Naive B cell (primary cell): ENCODE data around the gene CIITA. TPM values are rescaled to one million over a fixed set of nuclear protein-coding genes. Genes with fewer than 3 reads are reported as not detected.
"Not testable (repeated sequence)": the region's sequence is repeated elsewhere in the genome, so short reads cannot be mapped to it uniquely, and the experiment has no call there.

Experiments used
- ATAC-seq, 2 donors: fragments of 150-1000 bp; cut with Tn5 transposase; 2 replicates each; pipeline ENCODE4 v1.10.0; 2021; ENCODE audit warnings: low read depth in 2 of 2, mild to moderate bottlenecking in 2 of 2, moderate library complexity in 2 of 2
- DNase-seq: peaks from one replicate; pipeline ENCODE4 v3.0.0; 2022
- H3K27ac Mint-ChIP-seq, 6 donors: one replicate each; pipeline ENCODE4 v1.8.0; 2020 to 2022; ENCODE audit warnings: mild to moderate bottlenecking in 6 of 6, mixed read lengths in 6 of 6, moderate library complexity in 5 of 6, inconsistent platforms in 2 of 6
- H3K27me3 Mint-ChIP-seq, 3 donors: one replicate each; pipeline ENCODE4 v1.8.0; 2021 to 2022; ENCODE audit warnings: mixed read lengths in 3 of 3, mild to moderate bottlenecking in 1 of 3
- H3K36me3 Mint-ChIP-seq, 2 donors: one replicate each; pipeline ENCODE4 v1.8.0; 2020 to 2022; ENCODE audit warnings: mixed read lengths in 2 of 2, inconsistent platforms in 1 of 2, mild to moderate bottlenecking in 1 of 2
- H3K4me1 Mint-ChIP-seq, 3 donors: one replicate each; pipeline ENCODE4 v1.8.0; 2020 to 2022; ENCODE audit warnings: mixed read lengths in 3 of 3, inconsistent platforms in 1 of 3, mild to moderate bottlenecking in 1 of 3, moderate library complexity in 1 of 3
- H3K4me3 Mint-ChIP-seq, 8 donors: one replicate each; pipeline ENCODE4 v1.8.0; 2020 to 2022; ENCODE audit warnings: mild to moderate bottlenecking in 8 of 8, mixed read lengths in 8 of 8, moderate library complexity in 8 of 8, inconsistent platforms in 2 of 8
- H3K9me3 Mint-ChIP-seq, 7 donors: one replicate each; pipeline ENCODE4 v1.8.0; 2020 to 2022; ENCODE audit warnings: mixed read lengths in 7 of 7, mild to moderate bottlenecking in 5 of 7, inconsistent platforms in 2 of 7, moderate library complexity in 1 of 7
- polyA plus RNA-seq, 6 donors: library from polyadenylated mRNA; unstranded; fragments of 300-500 nt; fragmentation: Illumina TruSeq; gene quantifications; one replicate each; pipeline ENCODE4 v1.2.3, GENCODE V29; 2021; ENCODE audit warnings: low read depth in 6 of 6

CIITA gene
- polyA plus RNA-seq = 100 to 1,000 TPM; 130 to 259 (median 150) TPM

DNA sequence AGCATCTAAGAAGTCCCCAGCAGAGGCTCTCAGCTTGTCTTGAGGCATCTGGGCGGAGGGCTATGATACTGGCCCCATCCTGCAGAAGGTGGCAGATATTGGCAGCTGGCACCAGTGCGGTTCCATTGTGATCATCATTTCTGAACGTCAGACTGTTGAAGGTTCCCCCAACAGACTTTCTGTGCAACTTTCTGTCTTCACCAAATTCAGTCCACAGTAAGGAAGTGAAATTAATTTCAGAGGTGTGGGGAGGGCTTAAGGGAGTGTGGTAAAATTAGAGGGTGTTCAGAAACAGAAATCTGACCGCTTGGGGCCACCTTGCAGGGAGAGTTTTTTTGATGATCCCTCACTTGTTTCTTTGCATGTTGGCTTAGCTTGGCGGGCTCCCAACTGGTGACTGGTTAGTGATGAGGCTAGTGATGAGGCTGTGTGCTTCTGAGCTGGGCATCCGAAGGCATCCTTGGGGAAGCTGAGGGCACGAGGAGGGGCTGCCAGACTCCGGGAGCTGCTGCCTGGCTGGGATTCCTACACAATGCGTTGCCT is at the start of gene CIITA:
TSS of gene CIITA (plus strand) at position 404 of the 543 bp plus-strand sequence. CDS start at position 533, 129 bp downstream.
- Mint-ChIP-seq H3K27me3 (no peaks in the 10 kb centered on the region), H3K4me3 (peak within 1 kb of the TSS; percentile 97 to 100 (median 99)), H3K4me1 (peaks cover 62 to 68% (median 62%) of the 10 kb centered on the region in 3 donors), H3K36me3 (peaks cover 13 to 41% of the 10 kb centered on the region in 2 donors), H3K9me3 (no peaks in the 10 kb centered on the region), H3K27ac (peak within 1 kb of the TSS; percentile 86 to 98 (median 97))
- ATAC-seq (peak; percentile 84 to 85), DNase-seq (peak; percentile 92)

GRCh38 chr16:10827691-10828341 is 49.2 kb upstream of the CIITA start:
- H3K9me3 Mint-ChIP-seq = no peaks in the 10 kb centered on the region
- no peak for ATAC-seq

GRCh38 chr16:10828851-10829366 is 48.1 kb upstream of the CIITA start:
- H3K27ac Mint-ChIP-seq = peak overlapping the region in 5 of 6 donors; percentile 55 to 90 (median 82)
- H3K27me3 Mint-ChIP-seq = no peaks in the 10 kb centered on the region
- DNase-seq (no peak), ATAC-seq (peak in 1 of 2 donors; percentile 18)
- H3K36me3 Mint-ChIP-seq = no peaks in the 10 kb centered on the region
- H3K4me3 Mint-ChIP-seq = peak overlapping the region in 5 of 8 donors; percentile 34 to 68 (median 61)
- no peaks in the 10 kb centered on the region for H3K9me3 Mint-ChIP-seq
- H3K4me1 Mint-ChIP-seq = peaks cover 25 to 58% (median 51%) of the 10 kb centered on the region in 3 donors

More at GRCh38 chr16:10827691-10828341, 49.2 kb upstream of the CIITA start:
- peak overlapping the region in 1 of 8 donors; percentile 54 for H3K4me3 Mint-ChIP-seq
- H3K4me1 Mint-ChIP-seq = peaks cover 25 to 47% (median 44%) of the 10 kb centered on the region in 3 donors
- no peaks in the 10 kb centered on the region for H3K36me3 Mint-ChIP-seq
- DNase-seq = no peak
- peak overlapping the region in 3 of 6 donors; percentile 82 to 92 (median 90) for H3K27ac Mint-ChIP-seq
- H3K27me3 Mint-ChIP-seq = no peaks in the 10 kb centered on the region

DNA sequence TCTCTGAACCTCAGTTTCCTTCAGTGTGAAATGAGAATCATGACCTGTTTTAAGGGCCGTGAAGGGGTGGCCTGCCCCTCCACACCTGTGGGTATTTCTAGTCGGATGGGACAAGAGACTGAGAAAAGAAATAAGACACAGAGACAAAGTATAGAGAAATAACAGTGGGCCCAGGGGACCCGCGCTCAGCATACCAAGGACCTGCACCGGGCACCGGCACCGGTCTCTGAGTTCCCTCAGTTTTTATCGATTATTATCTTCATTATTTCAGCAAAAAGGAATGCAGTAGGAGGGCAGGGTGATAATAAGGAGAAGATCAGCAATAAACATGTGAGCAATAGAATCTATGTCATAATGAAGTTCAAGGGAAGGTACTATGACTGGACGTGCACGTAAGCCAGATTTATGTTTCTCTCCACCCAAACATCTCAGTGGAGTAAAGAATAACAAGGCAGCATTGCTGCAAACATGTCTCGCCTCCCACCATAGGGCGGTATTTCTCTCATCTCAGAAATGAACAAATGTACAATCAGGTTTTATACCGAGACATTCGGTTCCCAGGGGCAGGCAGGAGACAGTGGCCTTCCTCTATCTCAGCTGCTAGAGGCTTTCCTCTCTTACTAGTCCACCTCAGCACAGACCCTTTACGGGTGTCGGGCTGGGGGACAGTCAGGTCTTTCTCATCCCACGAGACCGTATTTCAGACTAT is 47.5 kb upstream of the CIITA start:
- ATAC-seq, DNase-seq, H3K27me3 Mint-ChIP-seq, H3K36me3 Mint-ChIP-seq, H3K9me3 Mint-ChIP-seq: not testable (repeated sequence)
- H3K4me3 Mint-ChIP-seq = peak overlapping the region in 6 of 8 donors; percentile 9 to 62 (median 55)
- H3K27ac Mint-ChIP-seq = peak overlapping the region; percentile 34 to 95 (median 90)
- peaks cover 31 to 65% (median 57%) of the 10 kb centered on the region in 3 donors for H3K4me1 Mint-ChIP-seq

DNA sequence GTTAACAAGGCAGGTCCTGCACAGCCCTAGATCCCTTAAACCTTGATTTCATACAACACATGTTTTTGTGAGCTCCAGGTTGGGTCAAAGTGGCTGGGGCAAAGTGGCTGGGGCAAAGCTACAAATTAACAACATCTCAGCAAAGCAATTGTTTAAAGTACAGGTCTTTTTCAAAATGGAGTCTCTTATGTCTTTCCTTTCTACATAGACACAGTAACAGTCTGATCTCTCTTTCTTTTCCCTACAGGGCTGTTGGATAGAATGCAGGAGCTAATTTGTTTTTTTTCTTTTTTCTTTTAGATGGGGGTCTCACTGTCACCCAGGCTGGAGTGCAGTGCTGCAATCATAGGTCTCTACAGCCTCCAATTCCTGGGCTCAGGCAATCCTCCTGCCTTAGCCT is 46.8 kb upstream of the CIITA start:
- Mint-ChIP-seq H3K27ac (peak overlapping the region in 3 of 6 donors; percentile 45 to 66 (median 56)), H3K4me3 (peak overlapping the region in 3 of 8 donors; percentile 9 to 47 (median 18)), H3K4me1 (peaks cover 33 to 69% (median 61%) of the 10 kb centered on the region in 3 donors)
- H3K36me3 Mint-ChIP-seq, H3K27me3 Mint-ChIP-seq, ATAC-seq, DNase-seq, H3K9me3 Mint-ChIP-seq: not testable (repeated sequence)

DNA sequence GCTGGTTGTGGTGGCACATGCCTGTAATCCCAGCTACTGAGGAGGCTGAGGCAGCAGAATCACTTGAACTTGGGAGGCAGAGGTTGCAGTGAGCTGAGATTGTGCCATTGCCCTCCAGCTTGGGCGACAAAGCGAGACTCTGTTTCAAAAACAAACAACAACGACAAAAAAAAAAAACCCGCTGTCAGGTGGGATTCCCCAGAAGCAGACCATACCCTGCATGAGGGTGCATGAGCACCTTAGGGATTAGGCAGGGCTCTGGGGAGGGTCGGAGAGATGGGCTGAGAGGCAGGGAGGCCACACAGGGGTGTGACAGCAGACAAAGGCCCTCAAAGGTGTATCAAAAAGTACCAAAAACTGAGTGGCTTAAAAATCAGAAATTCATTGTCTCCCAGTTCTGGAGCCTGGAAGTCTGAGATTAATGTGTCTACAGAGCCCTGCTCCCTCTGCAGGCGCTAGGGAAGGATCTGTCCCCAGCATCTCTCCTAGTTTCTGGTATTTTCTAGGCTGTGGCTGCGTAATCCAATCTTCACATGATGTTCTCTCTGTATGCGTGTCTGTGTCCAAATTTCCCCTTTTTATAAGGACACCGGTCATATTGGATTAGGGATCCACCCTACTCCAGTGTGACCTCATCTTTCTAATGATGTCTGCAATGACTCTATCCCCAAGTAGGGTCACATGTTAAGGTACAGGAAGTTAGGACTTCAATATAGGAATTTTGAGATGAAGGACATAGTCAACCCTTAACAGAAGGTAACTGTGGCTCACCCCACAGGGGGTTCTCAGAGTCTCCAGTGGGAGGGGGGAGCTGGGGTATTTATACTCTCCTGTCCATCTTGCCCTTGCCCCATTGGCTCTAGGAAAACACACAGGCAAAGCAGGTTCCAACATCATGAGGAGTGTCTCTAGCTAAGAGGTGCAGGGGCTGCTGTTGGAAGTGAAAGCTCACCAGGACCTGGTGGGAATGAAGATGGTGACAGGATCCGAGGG is 44.8 kb upstream of the CIITA start:
- ATAC-seq (peak; percentile 71 to 81), DNase-seq (peak; percentile 9)
- Mint-ChIP-seq H3K27ac (peak overlapping the region in 5 of 6 donors; percentile 16 to 93 (median 91)), H3K9me3 (peaks cover 0 to 7% (median 0%) of the 10 kb centered on the region in 7 donors), H3K4me1 (peaks cover 36 to 69% (median 61%) of the 10 kb centered on the region in 3 donors), H3K27me3 (no peaks in the 10 kb centered on the region), H3K36me3 (peaks cover 0 to 5% of the 10 kb centered on the region in 2 donors), H3K4me3 (peak overlapping the region in 7 of 8 donors; percentile 3 to 83 (median 58))

DNA sequence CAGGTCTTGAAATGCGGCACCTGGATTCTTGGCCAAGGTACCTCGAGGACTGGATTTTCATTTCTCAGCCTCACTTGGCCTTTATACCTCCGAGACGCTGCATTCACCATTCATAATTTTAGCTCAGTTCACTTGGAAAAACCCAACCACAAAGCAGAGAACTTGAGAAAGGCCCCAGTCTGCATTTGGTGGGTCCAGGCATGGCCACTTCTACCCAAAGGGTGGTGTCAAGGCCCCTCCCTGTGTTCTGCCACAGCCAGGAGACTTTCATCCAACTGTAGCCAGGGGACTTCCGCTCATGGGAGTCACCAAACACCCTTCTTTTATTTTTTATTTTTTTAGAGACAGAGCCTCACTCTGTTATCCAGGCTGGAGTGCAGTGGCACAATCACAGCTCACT is 43.7 kb upstream of the CIITA start:
- no peak for DNase-seq

DNA sequence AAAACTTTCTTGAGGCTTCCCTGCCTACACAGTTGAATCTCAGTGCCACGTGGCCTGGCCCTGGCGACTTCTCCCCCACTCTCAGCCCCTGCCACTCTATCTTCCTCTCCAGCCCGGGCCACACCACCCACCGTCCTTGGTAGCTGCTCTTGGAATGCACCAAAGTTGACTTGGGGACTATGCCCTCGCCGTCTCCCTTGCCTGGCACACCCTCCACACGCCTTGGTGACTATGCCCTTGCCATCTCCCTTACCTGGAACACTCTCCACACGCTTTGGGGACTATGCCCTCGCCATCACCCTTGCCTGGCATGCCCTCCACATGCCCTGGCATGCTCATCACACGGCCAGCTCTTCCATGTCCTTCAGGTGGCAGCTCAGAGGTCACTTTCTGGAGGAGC is 42.9 kb upstream of the CIITA start:
- peaks cover 0 to 7% (median 0%) of the 10 kb centered on the region in 7 donors for H3K9me3 Mint-ChIP-seq
- H3K4me1 Mint-ChIP-seq = peaks cover 30 to 57% (median 49%) of the 10 kb centered on the region in 3 donors
- peak overlapping the region in 2 of 8 donors; percentile 10 to 79 for H3K4me3 Mint-ChIP-seq
- DNase-seq (no peak), ATAC-seq (no peak)
- no peaks in the 10 kb centered on the region for H3K27me3 Mint-ChIP-seq
- peak overlapping the region in 1 of 6 donors; percentile 64 for H3K27ac Mint-ChIP-seq
- H3K36me3 Mint-ChIP-seq = peaks cover 0 to 5% of the 10 kb centered on the region in 2 donors

More for the DNA sequence above, 43.7 kb upstream of the CIITA start:
- Mint-ChIP-seq H3K4me1 (peaks cover 38 to 66% (median 58%) of the 10 kb centered on the region in 3 donors), H3K27ac (peak overlapping the region in 3 of 6 donors; percentile 38 to 93 (median 73)), H3K36me3 (peaks cover 0 to 5% of the 10 kb centered on the region in 2 donors), H3K9me3 (peaks cover 0 to 7% (median 0%) of the 10 kb centered on the region in 7 donors), H3K4me3 (no peak overlapping the region), H3K27me3 (no peaks in the 10 kb centered on the region)
- ATAC-seq = peak; percentile 24 to 37

GRCh38 chr16:10834766-10835165 is 42.2 kb upstream of the CIITA start:
- DNase-seq (no peak), ATAC-seq (no peak)
- peaks cover 0 to 7% (median 0%) of the 10 kb centered on the region in 7 donors for H3K9me3 Mint-ChIP-seq
- H3K36me3 Mint-ChIP-seq = peaks cover 0 to 5% of the 10 kb centered on the region in 2 donors
- no peaks in the 10 kb centered on the region for H3K27me3 Mint-ChIP-seq
- peak overlapping the region in 3 of 6 donors; percentile 53 to 86 (median 64) for H3K27ac Mint-ChIP-seq
- peak overlapping the region in 1 of 8 donors; percentile 41 for H3K4me3 Mint-ChIP-seq
- peaks cover 27 to 52% (median 43%) of the 10 kb centered on the region in 3 donors for H3K4me1 Mint-ChIP-seq

GRCh38 chr16:10835281-10835931 is 41.6 kb upstream of the CIITA start:
- no peak for DNase-seq

DNA sequence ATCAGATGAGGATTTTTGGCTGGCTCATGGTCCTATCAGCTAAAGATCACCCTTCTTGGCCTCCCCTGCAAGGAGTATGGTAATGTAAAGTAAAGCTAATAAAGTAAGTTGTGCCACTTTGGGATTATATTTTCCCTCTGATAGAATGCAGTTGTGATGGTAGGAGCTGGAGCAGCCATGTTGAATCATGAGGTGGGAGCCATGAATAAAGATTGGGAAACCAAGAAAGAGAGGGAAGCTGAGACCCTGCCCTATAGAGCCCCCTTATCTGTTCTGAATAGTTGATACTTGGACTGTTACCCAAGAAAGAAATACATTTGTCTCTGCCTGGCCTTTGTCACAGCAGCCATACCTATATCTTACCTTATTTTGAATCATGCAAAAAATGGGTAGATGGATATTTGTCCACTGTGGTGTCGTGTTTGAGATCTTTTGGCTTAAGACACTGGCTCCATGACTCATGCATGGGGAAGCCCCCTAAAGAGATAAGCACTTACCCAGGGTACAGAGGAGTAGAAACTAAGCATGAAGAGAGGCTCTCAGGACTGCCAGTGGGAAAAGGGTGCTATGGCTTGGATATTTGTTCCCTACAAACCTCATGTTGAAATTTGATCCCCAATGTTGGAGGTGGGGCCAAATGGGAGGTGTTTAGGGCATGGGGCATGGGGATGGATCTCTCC is 40.7 kb upstream of the CIITA start:
- DNase-seq = no peak
- no peaks in the 10 kb centered on the region for H3K27me3 Mint-ChIP-seq

More at GRCh38 chr16:10835281-10835931, 41.6 kb upstream of the CIITA start:
- H3K36me3 Mint-ChIP-seq = peaks cover 0 to 5% of the 10 kb centered on the region in 2 donors
- H3K4me3 Mint-ChIP-seq = no peak overlapping the region
- no peak for ATAC-seq
- peaks cover 24 to 46% (median 37%) of the 10 kb centered on the region in 3 donors for H3K4me1 Mint-ChIP-seq
- H3K27ac Mint-ChIP-seq = no peak overlapping the region
- H3K27me3 Mint-ChIP-seq = no peaks in the 10 kb centered on the region
- H3K9me3 Mint-ChIP-seq = peaks cover 0 to 7% (median 0%) of the 10 kb centered on the region in 7 donors

More for the DNA sequence above, 40.7 kb upstream of the CIITA start:
- Mint-ChIP-seq H3K4me1 (peaks cover 25 to 37% (median 32%) of the 10 kb centered on the region in 3 donors), H3K4me3 (no peak overlapping the region), H3K36me3 (peaks cover 0 to 5% of the 10 kb centered on the region in 2 donors), H3K27ac (peak overlapping the region in 1 of 6 donors; percentile 44), H3K9me3 (peaks cover 0 to 7% (median 0%) of the 10 kb centered on the region in 7 donors)
- ATAC-seq = no peak
